ENCODE data around the gene MGAT4B.

The MGAT4B gene

DNA sequence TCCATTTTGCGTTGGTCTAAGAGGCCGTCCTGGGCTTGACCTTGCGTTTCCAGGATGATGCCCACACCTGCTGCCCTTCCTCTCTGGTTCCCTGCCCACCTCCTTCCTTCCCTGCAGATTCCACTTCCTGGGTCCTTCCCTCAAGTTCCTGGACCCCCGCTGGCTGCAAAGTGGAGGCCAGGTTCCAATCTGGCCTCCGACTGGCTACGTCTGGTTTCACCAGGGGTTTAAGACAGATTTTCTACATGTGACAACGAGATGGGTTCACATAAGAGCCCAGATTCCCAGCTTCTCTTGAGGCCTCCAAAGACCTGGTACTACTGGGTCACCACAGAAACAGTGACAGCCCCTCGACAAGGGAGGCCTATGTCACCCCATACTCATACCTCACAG is 2.1 kb downstream of the MGAT4B start:
- Histone ChIP-seq H3F3A (ENCODE audit: insufficient read depth) (no peaks in the 10 kb centered on the region), H3K9ac (ENCODE audit: low read length) (no peak overlapping the region), H3K9me3 (ENCODE audit: insufficient read depth, low read length) (no peaks in the 10 kb centered on the region), H3K9me2 (replicated peaks; ENCODE audit: insufficient read depth, low read length) (no peaks in the 10 kb centered on the region), H3K4me2 (ENCODE audit: low read depth, low read length, poor library complexity, severe bottlenecking) (no peak overlapping the region), H3K27ac (ENCODE audit: low read depth, low read length) (no peak overlapping the region), H3K27me3 (ENCODE audit: low read length) (no peaks in the 10 kb centered on the region), H3K36me3 (ENCODE audit: low read length) (no peaks in the 10 kb centered on the region), H3K4me3 (ENCODE audit: insufficient read depth, low read length, poor library complexity, severe bottlenecking) (no peak overlapping the region), H4K20me1 (ENCODE audit: low read depth, low read length) (no peaks in the 10 kb centered on the region), H3K79me2 (ENCODE audit: insufficient read depth, low read length) (no peaks in the 10 kb centered on the region; the same call in 1 of the 2 replicates), H2AFZ (ENCODE audit: low read depth, low read length, severe bottlenecking) (no peak overlapping the region)
- TF ChIP-seq, protein P1, sequence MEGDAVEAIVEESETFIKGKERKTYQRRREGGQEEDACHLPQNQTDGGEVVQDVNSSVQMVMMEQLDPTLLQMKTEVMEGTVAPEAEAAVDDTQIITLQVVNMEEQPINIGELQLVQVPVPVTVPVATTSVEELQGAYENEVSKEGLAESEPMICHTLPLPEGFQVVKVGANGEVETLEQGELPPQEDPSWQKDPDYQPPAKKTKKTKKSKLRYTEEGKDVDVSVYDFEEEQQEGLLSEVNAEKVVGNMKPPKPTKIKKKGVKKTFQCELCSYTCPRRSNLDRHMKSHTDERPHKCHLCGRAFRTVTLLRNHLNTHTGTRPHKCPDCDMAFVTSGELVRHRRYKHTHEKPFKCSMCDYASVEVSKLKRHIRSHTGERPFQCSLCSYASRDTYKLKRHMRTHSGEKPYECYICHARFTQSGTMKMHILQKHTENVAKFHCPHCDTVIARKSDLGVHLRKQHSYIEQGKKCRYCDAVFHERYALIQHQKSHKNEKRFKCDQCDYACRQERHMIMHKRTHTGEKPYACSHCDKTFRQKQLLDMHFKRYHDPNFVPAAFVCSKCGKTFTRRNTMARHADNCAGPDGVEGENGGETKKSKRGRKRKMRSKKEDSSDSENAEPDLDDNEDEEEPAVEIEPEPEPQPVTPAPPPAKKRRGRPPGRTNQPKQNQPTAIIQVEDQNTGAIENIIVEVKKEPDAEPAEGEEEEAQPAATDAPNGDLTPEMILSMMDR (IDR thresholded peaks at IDR 0.05; ENCODE audit: insufficient read depth, low read length, poor library complexity, severe bottlenecking), result no peak
- TF ChIP-seq EZH2phosphoT487 (conservative IDR thresholded peaks at IDR 0.05; ENCODE audit: low read length), result no peak

DNA sequence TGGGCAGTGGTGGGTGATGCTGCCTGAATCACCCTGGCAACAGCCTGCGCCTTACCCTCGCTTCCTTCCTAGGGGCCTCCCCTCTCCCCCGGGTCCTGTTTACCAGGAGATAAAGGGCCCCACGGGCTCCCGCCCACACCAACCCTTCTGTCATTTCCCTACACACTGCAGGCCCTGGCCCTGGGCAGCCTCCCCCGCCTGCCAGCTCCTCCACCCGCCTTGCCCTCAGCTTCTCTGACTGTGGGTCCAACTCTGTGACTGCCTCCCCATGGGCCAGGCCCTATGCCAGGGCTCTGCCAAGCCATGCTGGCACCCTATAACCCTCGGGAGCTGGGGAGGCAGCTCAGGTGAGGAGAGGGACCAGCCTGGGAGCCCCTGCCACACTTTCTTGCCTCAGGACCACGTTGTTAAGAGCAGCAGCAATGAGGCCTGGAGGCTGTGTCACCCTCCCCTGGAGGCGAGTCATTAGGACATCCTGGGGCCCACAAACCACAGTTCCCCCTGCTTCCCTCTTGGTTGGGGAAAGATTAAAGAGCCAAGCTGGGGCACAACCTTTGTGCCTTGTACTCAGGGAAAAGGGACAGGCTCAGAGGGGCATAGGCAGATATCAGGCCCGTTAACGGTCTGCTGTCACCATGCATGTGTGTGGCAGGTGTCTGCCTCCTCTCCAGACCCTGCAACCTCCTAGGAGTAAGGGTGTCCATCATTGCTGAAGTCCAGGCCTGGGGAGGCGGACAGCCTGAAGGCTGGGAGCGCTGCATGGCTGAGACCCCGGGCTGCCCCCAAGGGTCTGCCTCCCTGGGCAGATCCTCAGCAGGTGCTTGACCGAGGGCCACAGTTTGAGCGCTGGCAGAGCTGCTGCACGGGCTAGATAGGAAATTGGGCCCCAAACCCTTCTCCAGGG is 2.8 kb downstream of the MGAT4B start:
- H3K9ac ChIP-seq (ENCODE audit: low read length), result no peak overlapping the region
- no peaks in the 10 kb centered on the region; the same call in 1 of the 2 replicates for H3K79me2 ChIP-seq (ENCODE audit: insufficient read depth, low read length)
- no peak overlapping the region for H3K27ac ChIP-seq (ENCODE audit: low read depth, low read length)
- no peaks in the 10 kb centered on the region for H3F3A ChIP-seq (ENCODE audit: insufficient read depth)
- no peak overlapping the region for H2AFZ ChIP-seq (ENCODE audit: low read depth, low read length, severe bottlenecking)
- no peaks in the 10 kb centered on the region for H3K27me3 ChIP-seq (ENCODE audit: low read length)
- H4K20me1 ChIP-seq (ENCODE audit: low read depth, low read length), result no peaks in the 10 kb centered on the region
- no peak overlapping the region for H3K4me2 ChIP-seq (ENCODE audit: low read depth, low read length, poor library complexity, severe bottlenecking)
- H3K9me2 ChIP-seq (replicated peaks; ENCODE audit: insufficient read depth, low read length), result no peaks in the 10 kb centered on the region
- H3K4me3 ChIP-seq (ENCODE audit: insufficient read depth, low read length, poor library complexity, severe bottlenecking), result no peak overlapping the region
- no peaks in the 10 kb centered on the region for H3K9me3 ChIP-seq (ENCODE audit: insufficient read depth, low read length)
- H3K36me3 ChIP-seq (ENCODE audit: low read length), result no peaks in the 10 kb centered on the region
- no peak for TF ChIP-seq EZH2phosphoT487 (conservative IDR thresholded peaks at IDR 0.05; ENCODE audit: low read length)
- TF ChIP-seq, protein P1 (IDR thresholded peaks at IDR 0.05; ENCODE audit: insufficient read depth, low read length, poor library complexity, severe bottlenecking), result no peak

DNA sequence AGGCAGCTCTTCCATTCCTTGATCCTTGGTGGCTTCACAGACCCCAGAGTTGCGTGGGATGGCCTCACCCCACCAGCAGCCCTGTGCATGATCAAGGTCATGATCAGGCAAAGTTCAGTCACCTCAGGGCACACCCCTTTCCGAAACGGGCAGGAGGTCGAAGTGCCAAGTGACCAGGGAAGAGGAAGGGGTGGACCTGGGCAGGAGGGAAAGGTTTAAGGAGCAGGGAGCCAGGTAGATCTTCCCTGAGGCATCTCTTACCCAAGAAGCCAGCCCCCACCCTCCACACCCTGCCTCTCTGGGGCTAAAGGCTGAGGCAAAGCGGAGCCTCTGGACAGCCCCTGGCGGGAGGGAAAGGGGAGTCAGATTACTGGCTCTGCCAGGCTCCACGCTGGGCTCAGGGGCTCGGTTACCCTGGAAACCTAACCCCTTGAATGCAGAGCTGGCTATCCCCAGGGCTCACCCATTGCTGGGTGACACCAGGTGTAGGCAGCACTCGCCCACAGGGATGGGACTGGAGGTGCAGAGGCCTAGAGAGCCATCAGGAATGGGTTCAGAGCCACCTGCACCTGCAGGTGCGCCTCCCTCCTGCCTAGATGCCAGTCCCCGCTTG is 3.6 kb downstream of the MGAT4B start:
- H2AFZ ChIP-seq (ENCODE audit: low read depth, low read length, severe bottlenecking), result no peak overlapping the region
- H3K9ac ChIP-seq (ENCODE audit: low read length), result no peak overlapping the region
- H3K27me3 ChIP-seq (ENCODE audit: low read length), result no peaks in the 10 kb centered on the region
- no peak overlapping the region for H3K4me2 ChIP-seq (ENCODE audit: low read depth, low read length, poor library complexity, severe bottlenecking)
- no peaks in the 10 kb centered on the region for H3K9me3 ChIP-seq (ENCODE audit: insufficient read depth, low read length)
- no peak overlapping the region for H3K4me3 ChIP-seq (ENCODE audit: insufficient read depth, low read length, poor library complexity, severe bottlenecking)
- no peaks in the 10 kb centered on the region for H4K20me1 ChIP-seq (ENCODE audit: low read depth, low read length)
- no peak overlapping the region for H3K27ac ChIP-seq (ENCODE audit: low read depth, low read length)
- no peaks in the 10 kb centered on the region for H3K9me2 ChIP-seq (replicated peaks; ENCODE audit: insufficient read depth, low read length)
- TF ChIP-seq EZH2phosphoT487 (conservative IDR thresholded peaks at IDR 0.05; ENCODE audit: low read length), result no peak
- TF ChIP-seq, protein P1 (IDR thresholded peaks at IDR 0.05; ENCODE audit: insufficient read depth, low read length, poor library complexity, severe bottlenecking), result no peak
- no peaks in the 10 kb centered on the region for H3F3A ChIP-seq (ENCODE audit: insufficient read depth)
- H3K79me2 ChIP-seq (ENCODE audit: insufficient read depth, low read length), result no peaks in the 10 kb centered on the region; the same call in 1 of the 2 replicates
- H3K36me3 ChIP-seq (ENCODE audit: low read length), result no peaks in the 10 kb centered on the region
